Measurements from ENCODE around the gene CAMK1D. TPM values are rescaled to one million over a fixed set of nuclear protein-coding genes. Genes with fewer than 3 reads are reported as not detected.
"Not testable (repeated sequence)": the region's sequence is repeated elsewhere in the genome, so short reads cannot be mapped to it uniquely, and the experiment has no call there.

Gene CAMK1D
- total and polyA plus RNA-seq, 2 donors (not counting 3 experiments of a cell fraction or from before 2014, with no cell fraction given), result 0.37 to 4.2 TPM

DNA sequence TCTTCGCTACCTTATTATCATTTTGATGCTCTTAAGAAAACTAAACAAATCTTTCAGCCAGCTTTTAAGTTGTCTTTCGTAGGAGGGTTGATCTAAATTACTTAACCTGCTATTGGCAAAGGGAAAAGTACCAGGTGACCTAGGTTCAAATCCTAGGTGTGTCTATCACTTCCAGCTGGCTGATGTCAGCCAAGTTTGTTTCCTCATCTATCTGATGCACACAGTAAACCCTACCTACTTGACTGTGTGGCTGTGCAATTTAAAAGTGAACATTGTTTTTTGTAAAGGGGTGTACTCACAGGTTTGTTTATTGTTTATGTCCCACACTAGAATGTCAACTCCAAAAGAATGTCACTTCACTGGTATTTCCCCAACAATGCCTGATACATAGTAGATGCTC, 21.9 kb upstream of the CAMK1D start:
- Histone ChIP-seq H3K36me3 (ENCODE audit: control insufficient read depth in 2 of 2, extremely low read depth in 1 of 2, insufficient read depth in 2 of 2, low read length in 2 of 2) (no peaks in the 10 kb centered on the region), H3K9me1 (replicated peaks; ENCODE audit: control insufficient read depth, extremely low read depth, insufficient read depth, low read length) (no peaks in the 10 kb centered on the region), H3K4me1 (ENCODE audit: control insufficient read depth, extremely low read depth, insufficient read depth, low read length) (no peaks in the 10 kb centered on the region), H3K27me3 (ENCODE audit: control insufficient read depth in 2 of 2, insufficient read depth in 2 of 2, low read length in 2 of 2) (no peaks in the 10 kb centered on the region), H3K27ac (ENCODE audit: insufficient read depth, low read depth, low read length) (no peak overlapping the region), H2AFZ (ENCODE audit: low read depth, low read length) (no peak overlapping the region), H3K9ac (replicated peaks; ENCODE audit: extremely low read depth, insufficient read depth, low read length) (no peak overlapping the region), H3K9me3 (replicated peaks; ENCODE audit: control insufficient read depth, insufficient read depth, low read length) (no peaks in the 10 kb centered on the region), H3K4me3 (replicated peaks in 1 of 3; ENCODE audit: insufficient read depth in 1 of 3, low read depth in 1 of 3, low read length in 3 of 3) (no peak overlapping the region), H3K79me2 (ENCODE audit: control insufficient read depth, insufficient read depth, low read length) (no peaks in the 10 kb centered on the region), H4K20me1 (replicated peaks; ENCODE audit: control insufficient read depth, extremely low read depth, insufficient read depth, low read length) (no peaks in the 10 kb centered on the region), H3K4me2 (ENCODE audit: insufficient read depth, low read length) (no peak overlapping the region)
- POLR2A ChIA-PET, result no interaction called here
- BruUV-seq (replicated peaks), result no TSS peak
- no peak for DNase-seq (ENCODE audit: low read depth, low spot score)
- intact Hi-C loops (cut with micrococcal nuclease) (no loop called here), dilution Hi-C loops (cut with MboI; ENCODE audit: extremely low pct_ligation_motif_present, low sequenced_read_pairs) (no loop called here)
- TF ChIP-seq EZH2 (IDR thresholded peaks at IDR 0.05; ENCODE audit: borderline replicate concordance, low read depth, low read length, severe bottlenecking), result no peak
- TF ChIP-seq FOS (IDR thresholded peaks at IDR 0.05; ENCODE audit: borderline replicate concordance, insufficient read depth, low read length), result no peak
- CTCF ChIA-PET, result interaction anchor here (0.7 to 0.9 kb wide), 2 partner anchors 10 to 329 kb away, joined by 3 read pairs; no protein-coding TSS in a partner anchor
- no peak for FAIRE-seq

DNA sequence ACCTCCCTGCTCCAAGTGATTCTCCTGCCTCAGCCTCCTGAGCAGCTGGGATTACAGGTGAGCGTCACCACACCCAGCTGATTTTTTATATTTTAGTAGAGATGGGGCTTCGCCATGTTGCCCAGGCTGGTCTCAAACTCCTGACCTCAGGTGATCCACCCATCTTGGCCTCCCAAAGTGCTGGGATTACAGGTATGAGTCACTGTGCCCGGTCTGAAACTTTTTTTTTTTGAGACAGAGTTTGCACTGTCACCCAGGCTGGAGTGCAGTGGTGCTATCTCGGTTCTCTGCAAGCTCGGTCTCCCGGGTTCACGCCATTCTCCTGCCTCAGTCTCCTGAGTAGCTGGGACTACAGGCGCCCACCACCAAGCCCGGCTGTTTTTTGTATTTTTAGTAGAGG, 21.0 kb upstream of the CAMK1D start:
- H3K4me2 ChIP-seq (ENCODE audit: insufficient read depth, low read length); H4K20me1 ChIP-seq (replicated peaks; ENCODE audit: control insufficient read depth, extremely low read depth, insufficient read depth, low read length); H3K4me1 ChIP-seq (ENCODE audit: control insufficient read depth, extremely low read depth, insufficient read depth, low read length); H3K9me3 ChIP-seq (replicated peaks; ENCODE audit: control insufficient read depth, insufficient read depth, low read length); H3K9me1 ChIP-seq (replicated peaks; ENCODE audit: control insufficient read depth, extremely low read depth, insufficient read depth, low read length); H3K79me2 ChIP-seq (ENCODE audit: control insufficient read depth, insufficient read depth, low read length); H3K27ac ChIP-seq (ENCODE audit: insufficient read depth, low read depth, low read length); DNase-seq (ENCODE audit: low read depth, low spot score); H3K4me3 ChIP-seq (replicated peaks in 1 of 3; ENCODE audit: insufficient read depth in 1 of 3, low read depth in 1 of 3, low read length in 3 of 3); dilution Hi-C loops (cut with MboI; ENCODE audit: extremely low pct_ligation_motif_present, low sequenced_read_pairs); POLR2A ChIA-PET; H3K36me3 ChIP-seq (ENCODE audit: control insufficient read depth in 2 of 2, extremely low read depth in 1 of 2, insufficient read depth in 2 of 2, low read length in 2 of 2); H3K27me3 ChIP-seq (ENCODE audit: control insufficient read depth in 2 of 2, insufficient read depth in 2 of 2, low read length in 2 of 2); FAIRE-seq; H3K9ac ChIP-seq (replicated peaks; ENCODE audit: extremely low read depth, insufficient read depth, low read length); BruUV-seq (replicated peaks); intact Hi-C loops (cut with micrococcal nuclease); H2AFZ ChIP-seq (ENCODE audit: low read depth, low read length): not testable (repeated sequence)
- CTCF ChIA-PET, result interaction anchor here (0.9 kb wide), 2 partner anchors 20 to 328 kb away, joined by 3 to 6 read pairs; no protein-coding TSS in a partner anchor

Measured in endothelial cell of umbilical vein (primary cell).